Activated CD4-positive, alpha-beta T cell treated with anti-CD3 and anti-CD28 coated beads, Interleukin-2, amount 10 ng/mL, durations not matched to agents 24 days and 14 days (primary cell): ENCODE results near the gene KCNMB1. TPM values are rescaled to one million over a fixed set of nuclear protein-coding genes. Genes with fewer than 3 reads are reported as not detected.

Experiments
- DNase-seq: peaks from one replicate; pipeline ENCODE4 v3.0.0; 2022
- H3K27ac Mint-ChIP-seq: one replicate; pipeline ENCODE4 v1.8.0; 2022; ENCODE audit warnings: mild to moderate bottlenecking, mixed read lengths
- H3K27me3 Mint-ChIP-seq: one replicate; pipeline ENCODE4 v1.8.0; 2022; ENCODE audit warnings: mixed read lengths
- H3K36me3 Mint-ChIP-seq: one replicate; pipeline ENCODE4 v1.8.0; 2022; ENCODE audit warnings: low read depth, mild to moderate bottlenecking, mixed read lengths
- H3K4me1 Mint-ChIP-seq: one replicate; pipeline ENCODE4 v1.8.0; 2021; ENCODE audit warnings: mixed read lengths
- H3K4me3 Mint-ChIP-seq: one replicate; pipeline ENCODE4 v1.8.0; 2022; ENCODE audit warnings: mild to moderate bottlenecking, moderate library complexity, mixed read lengths
- H3K9me3 Mint-ChIP-seq: one replicate; pipeline ENCODE4 v1.8.0; 2021; ENCODE audit warnings: mixed read lengths
- intact Hi-C: fragments of 100-400 bp; cut with micrococcal nuclease; formaldehyde crosslinking; loops from one replicate; pipeline ENCODE4 v1.15.1; 2023
- total RNA-seq: library from RNA; stranded (reverse); gene quantifications from 2 replicates; pipeline ENCODE4 v1.2.3, GENCODE V29; 2022

KCNMB1 gene
- total RNA-seq, result 0.07 TPM in 1 of 2 replicates, not detected in the other

GRCh38 chr5:170388818-170389549, at the start of gene KCNMB1:
TSS of gene KCNMB1 (minus strand) at chr5:170389367. CDS start at chr5:170385447, 3,920 bp downstream.
- Mint-ChIP-seq H3K27me3 (peaks cover 21% of the 10 kb centered on the region), H3K27ac (no peak within 1 kb of the TSS), H3K4me1 (peaks cover 11% of the 10 kb centered on the region), H3K9me3 (no peaks in the 10 kb centered on the region), H3K36me3 (no peaks in the 10 kb centered on the region), H3K4me3 (no peak within 1 kb of the TSS)
- no peak for DNase-seq
- intact Hi-C loops, result no loop called here

GRCh38 chr5:170438581-170438980, 49.4 kb upstream of the KCNMB1 start:
- no peaks in the 10 kb centered on the region for H3K9me3 Mint-ChIP-seq
- intact Hi-C loops, result no loop called here
- H3K4me3 Mint-ChIP-seq, result no peak overlapping the region
- no peaks in the 10 kb centered on the region for H3K27me3 Mint-ChIP-seq
- no peak for DNase-seq
- no peaks in the 10 kb centered on the region for H3K4me1 Mint-ChIP-seq
- no peaks in the 10 kb centered on the region for H3K36me3 Mint-ChIP-seq
- H3K27ac Mint-ChIP-seq, result no peak overlapping the region

GRCh38 chr5:170437621-170438375, 48.6 kb upstream of the KCNMB1 start:
- Mint-ChIP-seq H3K36me3 (no peaks in the 10 kb centered on the region), H3K27me3 (no peaks in the 10 kb centered on the region), H3K9me3 (no peaks in the 10 kb centered on the region), H3K4me3 (no peak overlapping the region), H3K4me1 (no peaks in the 10 kb centered on the region), H3K27ac (no peak overlapping the region)
- intact Hi-C loops, result no loop called here
- DNase-seq, result no peak

GRCh38 chr5:170436335-170436734, 47.2 kb upstream of the KCNMB1 start:
- Mint-ChIP-seq H3K27ac (no peak overlapping the region), H3K4me3 (no peak overlapping the region), H3K36me3 (no peaks in the 10 kb centered on the region), H3K4me1 (no peaks in the 10 kb centered on the region), H3K9me3 (no peaks in the 10 kb centered on the region), H3K27me3 (no peaks in the 10 kb centered on the region)
- DNase-seq, result no peak
- intact Hi-C loops, result no loop called here

GRCh38 chr5:170434966-170435605, 45.9 kb upstream of the KCNMB1 start:
- Mint-ChIP-seq H3K27me3 (no peaks in the 10 kb centered on the region), H3K9me3 (no peaks in the 10 kb centered on the region), H3K27ac (no peak overlapping the region), H3K36me3 (no peaks in the 10 kb centered on the region), H3K4me1 (no peaks in the 10 kb centered on the region), H3K4me3 (no peak overlapping the region)
- intact Hi-C loops, result loop anchor here (1.0 kb wide), 2 partner anchors 188 to 198 kb away; no protein-coding TSS in a partner anchor
- DNase-seq, result peak; percentile 85

- no peak overlapping the region for H3K4me3 Mint-ChIP-seq
- no peaks in the 10 kb centered on the region for H3K4me1 Mint-ChIP-seq
- peaks cover 8% of the 10 kb centered on the region for H3K27me3 Mint-ChIP-seq
- DNase-seq, result no peak
- H3K9me3 Mint-ChIP-seq, result no peaks in the 10 kb centered on the region
- intact Hi-C loops, result no loop called here
- no peak overlapping the region for H3K27ac Mint-ChIP-seq
- no peaks in the 10 kb centered on the region for H3K36me3 Mint-ChIP-seq
These were observed 43.5 kb upstream of the KCNMB1 start for GRCh38 chr5:170432669-170433068.

GRCh38 chr5:170431571-170431970, 42.4 kb upstream of the KCNMB1 start:
- Mint-ChIP-seq H3K4me3 (no peak overlapping the region), H3K27ac (no peak overlapping the region), H3K9me3 (no peaks in the 10 kb centered on the region), H3K4me1 (no peaks in the 10 kb centered on the region), H3K36me3 (no peaks in the 10 kb centered on the region), H3K27me3 (peaks cover 9% of the 10 kb centered on the region)
- no peak for DNase-seq
- intact Hi-C loops, result no loop called here

GRCh38 chr5:170430866-170431437, 41.8 kb upstream of the KCNMB1 start:
- H3K36me3 Mint-ChIP-seq, result no peaks in the 10 kb centered on the region
- no peak overlapping the region for H3K4me3 Mint-ChIP-seq
- H3K27me3 Mint-ChIP-seq, result peaks cover 9% of the 10 kb centered on the region
- H3K27ac Mint-ChIP-seq, result no peak overlapping the region
- H3K9me3 Mint-ChIP-seq, result no peaks in the 10 kb centered on the region
- no peak for DNase-seq
- no peaks in the 10 kb centered on the region for H3K4me1 Mint-ChIP-seq
- intact Hi-C loops, result no loop called here

GRCh38 chr5:170430256-170430655, 41.1 kb upstream of the KCNMB1 start:
- no peak overlapping the region for H3K4me3 Mint-ChIP-seq
- H3K36me3 Mint-ChIP-seq, result no peaks in the 10 kb centered on the region
- H3K4me1 Mint-ChIP-seq, result no peaks in the 10 kb centered on the region
- H3K27ac Mint-ChIP-seq, result no peak overlapping the region
- intact Hi-C loops, result no loop called here
- DNase-seq, result no peak
- peaks cover 9% of the 10 kb centered on the region for H3K27me3 Mint-ChIP-seq
- H3K9me3 Mint-ChIP-seq, result no peaks in the 10 kb centered on the region

GRCh38 chr5:170429014-170429413, 39.8 kb upstream of the KCNMB1 start:
- no peak overlapping the region for H3K27ac Mint-ChIP-seq
- peaks cover 12% of the 10 kb centered on the region for H3K27me3 Mint-ChIP-seq
- DNase-seq, result no peak
- H3K9me3 Mint-ChIP-seq, result no peaks in the 10 kb centered on the region
- intact Hi-C loops, result no loop called here
- no peak overlapping the region for H3K4me3 Mint-ChIP-seq
- H3K4me1 Mint-ChIP-seq, result no peaks in the 10 kb centered on the region
- no peaks in the 10 kb centered on the region for H3K36me3 Mint-ChIP-seq

- H3K27me3 Mint-ChIP-seq, result peaks cover 16% of the 10 kb centered on the region
- no peak for DNase-seq
- H3K36me3 Mint-ChIP-seq, result no peaks in the 10 kb centered on the region
- H3K9me3 Mint-ChIP-seq, result no peaks in the 10 kb centered on the region
- H3K4me3 Mint-ChIP-seq, result no peak overlapping the region
- intact Hi-C loops, result no loop called here
- no peaks in the 10 kb centered on the region for H3K4me1 Mint-ChIP-seq
- no peak overlapping the region for H3K27ac Mint-ChIP-seq
These were observed 38.6 kb upstream of the KCNMB1 start for GRCh38 chr5:170427672-170428236.

- Mint-ChIP-seq H3K27me3 (peaks cover 23% of the 10 kb centered on the region), H3K27ac (no peak overlapping the region), H3K4me1 (no peaks in the 10 kb centered on the region), H3K4me3 (no peak overlapping the region), H3K36me3 (no peaks in the 10 kb centered on the region), H3K9me3 (no peaks in the 10 kb centered on the region)
- intact Hi-C loops, result no loop called here
- no peak for DNase-seq
These were observed 37.6 kb upstream of the KCNMB1 start for GRCh38 chr5:170426786-170427185.

GRCh38 chr5:170426149-170426767, 37.1 kb upstream of the KCNMB1 start:
- H3K27ac Mint-ChIP-seq, result no peak overlapping the region
- H3K27me3 Mint-ChIP-seq, result peaks cover 23% of the 10 kb centered on the region
- intact Hi-C loops, result no loop called here
- no peak for DNase-seq
- H3K9me3 Mint-ChIP-seq, result no peaks in the 10 kb centered on the region
- H3K36me3 Mint-ChIP-seq, result no peaks in the 10 kb centered on the region
- no peaks in the 10 kb centered on the region for H3K4me1 Mint-ChIP-seq
- H3K4me3 Mint-ChIP-seq, result no peak overlapping the region
